ENCODE data around the gene ALKAL2. TPM values are rescaled to one million over a fixed set of nuclear protein-coding genes. Genes with fewer than 3 reads are reported as not detected.
"Not testable (repeated sequence)": the region's sequence is repeated elsewhere in the genome, so short reads cannot be mapped to it uniquely, and the experiment has no call there.

Gene ALKAL2
- not detected in 2 replicates for total RNA-seq

- DNase-seq (ENCODE audit: low read depth) (no peak), FAIRE-seq (no peak)
- Histone ChIP-seq H3K36me3 (ENCODE audit: control insufficient read depth, insufficient read depth, low read length) (no peaks in the 10 kb centered on the region), H3K27me3 (ENCODE audit: control insufficient read depth, insufficient read depth, low read length) (peaks cover 7% of the 10 kb centered on the region), H3K4me3 (ENCODE audit: low read depth, low read length) (peak within 1 kb of the TSS; percentile 4)
- TF ChIP-seq CTCF (IDR thresholded peaks at IDR 0.05; ENCODE audit: insufficient read depth, low read length, severe bottlenecking): no peak
These were observed at the start of gene ALKAL2 for GRCh38 chr2:287911-288757. TSS of gene ALKAL2 (minus strand) at chr2:288091. CDS start at chr2:287835, 256 bp downstream.

- DNase-seq (ENCODE audit: low read depth); H3K27me3 ChIP-seq (ENCODE audit: control insufficient read depth, insufficient read depth, low read length); FAIRE-seq: not testable (repeated sequence)
These were observed 49.1 kb upstream of the ALKAL2 start for GRCh38 chr2:336949-337348.

GRCh38 chr2:336360-336759 is 48.5 kb upstream of the ALKAL2 start:
- no peak for DNase-seq (ENCODE audit: low read depth)
- no peak for TF ChIP-seq CTCF (IDR thresholded peaks at IDR 0.05; ENCODE audit: insufficient read depth, low read length, severe bottlenecking)
- no peaks in the 10 kb centered on the region for H3K27me3 ChIP-seq (ENCODE audit: control insufficient read depth, insufficient read depth, low read length)
- H3K4me3 ChIP-seq (ENCODE audit: low read depth, low read length): no peak overlapping the region
- H3K36me3 ChIP-seq (ENCODE audit: control insufficient read depth, insufficient read depth, low read length): no peaks in the 10 kb centered on the region
- FAIRE-seq: no peak

More at GRCh38 chr2:336949-337348, 49.1 kb upstream of the ALKAL2 start:
- not testable (repeated sequence) for H3K4me3 ChIP-seq (ENCODE audit: low read depth, low read length); H3K36me3 ChIP-seq (ENCODE audit: control insufficient read depth, insufficient read depth, low read length)

GRCh38 chr2:332592-332991 is 44.7 kb upstream of the ALKAL2 start:
- H3K36me3 ChIP-seq (ENCODE audit: control insufficient read depth, insufficient read depth, low read length): no peaks in the 10 kb centered on the region
- no peak for FAIRE-seq
- no peak for TF ChIP-seq CTCF (IDR thresholded peaks at IDR 0.05; ENCODE audit: insufficient read depth, low read length, severe bottlenecking)
- no peak for DNase-seq (ENCODE audit: low read depth)
- no peaks in the 10 kb centered on the region for H3K27me3 ChIP-seq (ENCODE audit: control insufficient read depth, insufficient read depth, low read length)
- H3K4me3 ChIP-seq (ENCODE audit: low read depth, low read length): no peak overlapping the region

GRCh38 chr2:328761-329160 is 40.9 kb upstream of the ALKAL2 start:
- FAIRE-seq: no peak
- H3K36me3 ChIP-seq (ENCODE audit: control insufficient read depth, insufficient read depth, low read length): no peaks in the 10 kb centered on the region
- no peak for TF ChIP-seq CTCF (IDR thresholded peaks at IDR 0.05; ENCODE audit: insufficient read depth, low read length, severe bottlenecking)
- H3K4me3 ChIP-seq (ENCODE audit: low read depth, low read length): no peak overlapping the region
- H3K27me3 ChIP-seq (ENCODE audit: control insufficient read depth, insufficient read depth, low read length): no peaks in the 10 kb centered on the region
- DNase-seq (ENCODE audit: low read depth): no peak

- no peak for TF ChIP-seq CTCF (IDR thresholded peaks at IDR 0.05; ENCODE audit: insufficient read depth, low read length, severe bottlenecking)
- no peak for DNase-seq (ENCODE audit: low read depth)
- no peak for FAIRE-seq
These were observed 35.1 kb upstream of the ALKAL2 start for GRCh38 chr2:323035-323434.

More at GRCh38 chr2:323035-323434, 35.1 kb upstream of the ALKAL2 start:
- no peaks in the 10 kb centered on the region for H3K36me3 ChIP-seq (ENCODE audit: control insufficient read depth, insufficient read depth, low read length)
- H3K27me3 ChIP-seq (ENCODE audit: control insufficient read depth, insufficient read depth, low read length): no peaks in the 10 kb centered on the region
- no peak overlapping the region for H3K4me3 ChIP-seq (ENCODE audit: low read depth, low read length)

All from bronchial epithelial cell (primary cell).